GM06990 (cell line): ENCODE data around the gene NCAM2.

Experiments used
- DNase-seq: peaks from one replicate; pipeline ENCODE4 v3.0.0-alpha.2; 2011; ENCODE audit not compliant: insufficient read length; ENCODE audit errors: extremely low read depth
- H3K27me3 ChIP-seq: replicated peaks from 2 replicates; pipeline ENCODE4 v1.6.0; 2011; ENCODE audit warnings: low read length; ENCODE audit not compliant: control insufficient read depth, insufficient read depth
- H3K36me3 ChIP-seq: 2 replicates; pipeline ENCODE4 v1.5.1; 2011; ENCODE audit warnings: low read length; ENCODE audit not compliant: control insufficient read depth, insufficient read depth
- H3K4me3 ChIP-seq: replicated peaks from 2 replicates; pipeline ENCODE4 v1.5.1; 2011; ENCODE audit warnings: low read depth, mild to moderate bottlenecking, control low read depth, low read length
- TF ChIP-seq, protein P1 (sequence below): IDR thresholded peaks from 2 replicates; pipeline ENCODE4 v1.5.1; 2011; ENCODE audit warnings: low read length, control low read depth, mild to moderate bottlenecking, inconsistent platforms; ENCODE audit not compliant: insufficient read depth, poor library complexity, severe bottlenecking

The NCAM2 gene

DNA sequence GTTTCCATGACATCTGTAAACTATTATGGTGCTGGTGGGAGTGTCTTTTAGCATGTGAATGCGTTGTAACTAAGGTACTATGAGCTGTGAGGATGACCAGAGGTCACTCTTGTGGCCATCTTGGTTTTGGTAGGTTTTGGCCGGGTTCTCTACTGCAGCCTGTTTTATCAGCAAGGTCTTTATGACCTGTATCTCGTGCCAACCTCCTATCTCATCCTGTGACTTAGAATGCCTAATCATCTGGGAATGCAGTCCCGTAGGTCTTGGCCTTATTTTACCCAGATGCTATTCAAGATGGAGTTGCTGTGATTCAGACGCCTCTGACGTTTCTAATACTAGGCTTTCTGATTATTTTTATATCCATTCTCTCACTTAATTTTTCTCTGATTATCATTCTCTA, 9.4 kb downstream of the NCAM2 start:
- Histone ChIP-seq H3K4me3 (no peak overlapping the region), H3K27me3 (no peaks in the 10 kb centered on the region), H3K36me3 (no peaks in the 10 kb centered on the region)
- no peak for DNase-seq
- TF ChIP-seq, protein P1, sequence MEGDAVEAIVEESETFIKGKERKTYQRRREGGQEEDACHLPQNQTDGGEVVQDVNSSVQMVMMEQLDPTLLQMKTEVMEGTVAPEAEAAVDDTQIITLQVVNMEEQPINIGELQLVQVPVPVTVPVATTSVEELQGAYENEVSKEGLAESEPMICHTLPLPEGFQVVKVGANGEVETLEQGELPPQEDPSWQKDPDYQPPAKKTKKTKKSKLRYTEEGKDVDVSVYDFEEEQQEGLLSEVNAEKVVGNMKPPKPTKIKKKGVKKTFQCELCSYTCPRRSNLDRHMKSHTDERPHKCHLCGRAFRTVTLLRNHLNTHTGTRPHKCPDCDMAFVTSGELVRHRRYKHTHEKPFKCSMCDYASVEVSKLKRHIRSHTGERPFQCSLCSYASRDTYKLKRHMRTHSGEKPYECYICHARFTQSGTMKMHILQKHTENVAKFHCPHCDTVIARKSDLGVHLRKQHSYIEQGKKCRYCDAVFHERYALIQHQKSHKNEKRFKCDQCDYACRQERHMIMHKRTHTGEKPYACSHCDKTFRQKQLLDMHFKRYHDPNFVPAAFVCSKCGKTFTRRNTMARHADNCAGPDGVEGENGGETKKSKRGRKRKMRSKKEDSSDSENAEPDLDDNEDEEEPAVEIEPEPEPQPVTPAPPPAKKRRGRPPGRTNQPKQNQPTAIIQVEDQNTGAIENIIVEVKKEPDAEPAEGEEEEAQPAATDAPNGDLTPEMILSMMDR: no peak

DNA sequence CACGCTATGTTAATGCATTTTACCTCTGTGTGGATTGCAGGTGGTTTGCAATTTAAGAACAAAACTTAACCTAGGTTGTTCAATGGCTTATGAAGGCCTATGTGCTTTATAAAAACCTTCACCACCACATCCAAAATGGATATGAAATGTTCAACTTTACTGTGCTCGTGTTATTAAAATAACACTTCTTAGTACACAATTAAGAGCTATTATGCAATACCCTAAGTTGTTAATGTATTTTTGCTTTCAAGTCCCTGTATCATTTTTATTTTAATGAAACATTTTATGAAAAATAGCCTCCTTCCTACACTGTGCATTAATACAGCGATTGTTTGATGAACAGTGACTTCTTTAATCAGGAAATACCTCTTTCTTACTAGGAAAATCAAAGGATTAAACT, 12.0 kb downstream of the NCAM2 start:
- H3K27me3 ChIP-seq: no peaks in the 10 kb centered on the region
- no peak for DNase-seq
- H3K4me3 ChIP-seq: no peak overlapping the region
- no peaks in the 10 kb centered on the region for H3K36me3 ChIP-seq
- TF ChIP-seq, protein P1: no peak

DNA sequence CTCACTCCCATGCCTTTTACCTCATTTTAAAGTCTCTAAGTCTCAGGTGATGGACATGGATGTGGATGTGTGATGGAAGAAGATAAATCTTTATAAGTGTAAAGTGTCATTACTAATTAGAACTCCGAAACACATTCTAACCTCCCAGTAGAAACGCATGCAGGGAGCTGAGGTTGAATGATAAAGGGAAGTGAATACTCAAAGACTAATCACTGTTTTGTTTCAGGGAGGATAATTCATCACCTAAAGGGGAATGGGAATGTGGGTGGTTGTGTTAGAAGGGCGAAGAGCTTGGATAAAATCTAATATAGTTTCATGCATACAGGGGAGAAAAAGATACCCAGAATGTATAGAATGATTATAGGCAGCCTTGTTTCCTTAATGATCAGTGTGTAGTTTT, 12.5 kb downstream of the NCAM2 start:
- H3K27me3 ChIP-seq: no peaks in the 10 kb centered on the region
- DNase-seq: no peak
- H3K36me3 ChIP-seq: no peaks in the 10 kb centered on the region
- no peak overlapping the region for H3K4me3 ChIP-seq
- TF ChIP-seq, protein P1: no peak

DNA sequence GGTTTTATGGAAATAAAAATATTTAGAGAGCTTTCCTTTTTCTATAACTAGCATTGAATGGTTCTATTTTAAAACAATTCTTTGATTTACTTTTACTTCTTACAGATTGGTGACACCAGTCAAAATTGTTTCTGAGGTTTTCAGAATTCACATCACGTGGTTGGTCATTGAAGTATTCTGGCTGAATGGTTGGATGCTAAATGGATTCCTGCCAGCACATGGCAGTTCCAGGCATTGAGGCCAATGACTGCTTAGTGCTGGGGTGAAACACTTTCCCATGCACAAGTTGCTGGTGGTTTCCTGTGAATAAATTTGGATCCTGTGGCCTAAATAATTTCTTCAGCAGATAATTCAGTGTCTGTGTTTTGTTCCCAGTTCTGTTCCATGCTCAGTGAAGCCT, 20.6 kb downstream of the NCAM2 start:
- H3K36me3 ChIP-seq: no peaks in the 10 kb centered on the region
- TF ChIP-seq, protein P1: no peak
- H3K4me3 ChIP-seq: no peak overlapping the region
- H3K27me3 ChIP-seq: no peaks in the 10 kb centered on the region
- DNase-seq: no peak

DNA sequence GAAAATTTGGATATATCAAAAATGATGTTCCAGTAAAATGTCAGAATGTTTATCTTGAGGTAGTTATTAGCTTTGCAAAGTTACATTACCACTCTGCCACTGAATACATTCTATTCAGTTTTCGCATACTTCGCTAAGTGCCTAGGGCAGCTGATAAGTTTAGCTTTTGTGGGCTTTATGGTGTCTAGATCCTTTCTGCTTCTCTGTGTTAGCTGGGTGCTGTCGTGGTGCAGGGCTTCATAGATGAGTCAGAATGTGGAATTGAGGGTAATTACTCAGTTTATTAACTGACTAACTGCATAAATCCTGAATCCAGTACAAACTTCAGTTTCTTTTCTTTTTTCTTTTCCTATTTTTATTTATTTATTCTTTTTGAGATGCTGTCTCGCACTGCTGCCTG, 21.5 kb downstream of the NCAM2 start:
- TF ChIP-seq, protein P1: no peak
- Histone ChIP-seq H3K4me3 (no peak overlapping the region), H3K27me3 (no peaks in the 10 kb centered on the region), H3K36me3 (no peaks in the 10 kb centered on the region)
- DNase-seq: no peak

DNA sequence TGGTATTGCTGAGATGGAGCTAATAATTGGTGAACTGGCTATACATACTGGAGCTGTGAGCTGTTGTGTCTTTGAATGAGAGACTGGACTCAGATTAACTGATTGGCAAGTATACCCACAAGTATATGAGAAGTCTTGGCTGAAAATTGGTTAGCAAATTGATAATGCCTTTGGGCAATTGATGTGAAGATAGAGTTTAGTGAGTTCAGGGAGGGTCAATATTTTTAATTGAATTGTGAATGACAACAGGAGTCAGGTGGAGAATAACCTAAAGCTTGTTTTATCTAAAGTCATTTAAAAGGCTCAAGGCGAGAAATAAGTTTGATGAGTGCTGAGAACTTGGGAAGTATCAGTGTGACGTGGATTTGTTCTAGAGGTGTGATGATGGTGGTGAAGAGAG, 27.5 kb downstream of the NCAM2 start:
- H3K36me3 ChIP-seq: no peaks in the 10 kb centered on the region
- DNase-seq: no peak
- TF ChIP-seq, protein P1: no peak

More for the DNA sequence above, 27.5 kb downstream of the NCAM2 start:
- no peaks in the 10 kb centered on the region for H3K27me3 ChIP-seq
- no peak overlapping the region for H3K4me3 ChIP-seq
